ENCODE measurements around the gene SLC7A8.

The SLC7A8 gene

DNA sequence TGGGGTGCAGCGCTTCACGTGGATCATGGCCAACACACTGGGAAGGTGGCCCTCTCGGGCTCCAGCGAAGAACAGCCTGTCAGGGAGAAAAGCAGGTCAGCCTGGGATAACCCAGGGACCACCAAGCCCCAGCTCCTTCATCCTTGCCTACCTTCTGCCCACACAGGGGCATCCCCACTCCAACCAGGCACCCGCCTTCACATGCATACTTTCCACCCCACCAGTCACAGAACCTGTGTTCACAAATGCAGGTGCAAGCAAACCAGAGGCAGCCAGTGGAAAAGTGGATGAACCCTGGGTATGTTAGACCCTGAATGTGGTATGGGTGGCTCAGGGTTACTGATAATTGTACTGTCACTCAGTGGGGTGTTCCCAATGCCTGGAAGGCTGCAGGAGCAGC, 52.0 kb downstream of the SLC7A8 start:
- TF ChIP-seq HDGF (IDR thresholded peaks at IDR 0.05; ENCODE audit: borderline replicate concordance) (no peak), ELF4 (IDR thresholded peaks at IDR 0.05) (no peak), SP1 (IDR thresholded peaks at IDR 0.05) (no peak), FOXK2 (IDR thresholded peaks at IDR 0.05) (no peak), SUZ12 (IDR thresholded peaks at IDR 0.05) (no peak), FOXA1 (IDR thresholded peaks at IDR 0.05) (no peak), TARDBP (IDR thresholded peaks at IDR 0.05) (no peak), BHLHE40 (IDR thresholded peaks at IDR 0.05; ENCODE audit: borderline replicate concordance) (no peak), ZNF384 (IDR thresholded peaks at IDR 0.05) (no peak), L3MBTL2 (conservative IDR thresholded peaks at IDR 0.05) (no peak), CTBP1 (IDR thresholded peaks at IDR 0.05; ENCODE audit: borderline replicate concordance) (no peak), LEF1 (IDR thresholded peaks at IDR 0.05; ENCODE audit: borderline replicate concordance) (no peak), FOXM1 (IDR thresholded peaks at IDR 0.05; ENCODE audit: borderline replicate concordance) (no peak), NFRKB (IDR thresholded peaks at IDR 0.05) (no peak), ARNT (IDR thresholded peaks at IDR 0.05) (no peak)
- TF ChIP-seq, protein P1, sequence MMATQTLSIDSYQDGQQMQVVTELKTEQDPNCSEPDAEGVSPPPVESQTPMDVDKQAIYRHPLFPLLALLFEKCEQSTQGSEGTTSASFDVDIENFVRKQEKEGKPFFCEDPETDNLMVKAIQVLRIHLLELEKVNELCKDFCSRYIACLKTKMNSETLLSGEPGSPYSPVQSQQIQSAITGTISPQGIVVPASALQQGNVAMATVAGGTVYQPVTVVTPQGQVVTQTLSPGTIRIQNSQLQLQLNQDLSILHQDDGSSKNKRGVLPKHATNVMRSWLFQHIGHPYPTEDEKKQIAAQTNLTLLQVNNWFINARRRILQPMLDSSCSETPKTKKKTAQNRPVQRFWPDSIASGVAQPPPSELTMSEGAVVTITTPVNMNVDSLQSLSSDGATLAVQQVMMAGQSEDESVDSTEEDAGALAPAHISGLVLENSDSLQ (IDR thresholded peaks at IDR 0.05): no peak
- CTCF ChIA-PET: interaction anchor here (2.1 kb wide), 1 partner anchor 10 kb away, joined by 9 read pairs; no protein-coding TSS in a partner anchor
- POLR2A ChIA-PET: no interaction called here
- no peak for DNase-seq (ENCODE audit: extremely low spot score)

DNA sequence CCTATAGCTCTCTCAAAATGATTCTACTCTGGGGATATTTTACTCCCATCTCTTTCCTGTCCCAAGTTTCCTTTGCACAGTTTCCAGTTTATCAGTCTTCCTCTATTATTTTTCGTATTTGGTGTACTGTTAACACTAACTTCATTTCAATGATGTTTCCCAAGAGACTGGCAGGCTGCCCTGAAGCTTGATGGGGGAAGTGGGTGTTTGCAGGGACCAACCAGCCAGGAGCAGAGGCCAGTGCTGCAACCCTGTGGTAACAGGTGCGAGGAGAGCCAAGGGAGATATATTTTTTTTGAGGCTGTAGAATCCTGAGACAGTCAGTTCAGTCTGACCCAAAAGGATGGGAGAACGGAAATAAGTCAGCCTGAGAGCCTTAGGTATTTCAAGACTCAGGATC, 52.6 kb downstream of the SLC7A8 start:
- DNase-seq (ENCODE audit: extremely low spot score): no peak
- CTCF ChIA-PET: interaction anchor here (2.0 to 2.1 kb wide), 2 partner anchors 10 to 62 kb away, joined by 7 to 9 read pairs; no protein-coding TSS in a partner anchor
- TF ChIP-seq HDGF (IDR thresholded peaks at IDR 0.05; ENCODE audit: borderline replicate concordance): no peak
- TF ChIP-seq SP1 (IDR thresholded peaks at IDR 0.05): no peak
- TF ChIP-seq ZNF384 (IDR thresholded peaks at IDR 0.05): no peak
- no peak for TF ChIP-seq ARNT (IDR thresholded peaks at IDR 0.05)
- no peak for TF ChIP-seq SUZ12 (IDR thresholded peaks at IDR 0.05)
- no peak for TF ChIP-seq NFRKB (IDR thresholded peaks at IDR 0.05)
- TF ChIP-seq, protein P1 (IDR thresholded peaks at IDR 0.05): no peak
- no peak for TF ChIP-seq BHLHE40 (IDR thresholded peaks at IDR 0.05; ENCODE audit: borderline replicate concordance)
- TF ChIP-seq ELF4 (IDR thresholded peaks at IDR 0.05): no peak
- no peak for TF ChIP-seq TARDBP (IDR thresholded peaks at IDR 0.05)
- no peak for TF ChIP-seq L3MBTL2 (conservative IDR thresholded peaks at IDR 0.05)
- no peak for TF ChIP-seq FOXA1 (IDR thresholded peaks at IDR 0.05)
- TF ChIP-seq FOXM1 (IDR thresholded peaks at IDR 0.05; ENCODE audit: borderline replicate concordance): no peak
- TF ChIP-seq CTBP1 (IDR thresholded peaks at IDR 0.05; ENCODE audit: borderline replicate concordance): no peak
- no peak for TF ChIP-seq LEF1 (IDR thresholded peaks at IDR 0.05; ENCODE audit: borderline replicate concordance)
- TF ChIP-seq FOXK2 (IDR thresholded peaks at IDR 0.05): no peak
- POLR2A ChIA-PET: no interaction called here

DNA sequence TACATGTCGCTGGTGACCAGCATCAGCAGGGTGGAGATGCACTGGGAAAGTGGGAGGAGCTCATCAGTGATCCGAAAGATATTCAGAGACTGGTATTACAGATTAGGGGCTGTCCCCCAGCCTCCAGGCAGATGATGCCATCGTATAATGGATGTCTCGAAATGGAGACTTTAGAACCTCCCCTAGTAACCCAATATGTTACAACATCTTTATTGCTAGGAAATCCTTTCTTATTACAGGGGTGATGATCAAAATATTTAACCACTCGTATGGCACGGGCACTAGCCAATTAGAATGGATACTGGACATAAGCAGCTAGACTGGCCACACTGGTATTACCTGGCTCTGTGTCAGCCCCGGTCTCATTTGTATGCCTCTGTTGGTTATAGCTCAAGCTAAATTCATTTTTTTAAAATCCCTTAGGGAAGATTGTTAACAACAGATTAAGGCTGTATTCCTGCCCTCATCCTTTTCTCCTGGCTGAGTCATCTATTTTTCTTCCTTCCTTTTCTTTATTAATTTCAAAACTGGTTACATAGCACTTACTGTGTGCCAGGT, 53.6 kb downstream of the SLC7A8 start:
- CTCF ChIA-PET: interaction anchor here (2.0 to 2.1 kb wide), 2 partner anchors 9 to 61 kb away, joined by 7 to 9 read pairs; no protein-coding TSS in a partner anchor
- POLR2A ChIA-PET: interaction anchor here (0.9 kb wide), 1 partner anchor 35 kb away, joined by 3 read pairs; the partner anchor contains the start of genes ACIN1 and C14orf119
- TF ChIP-seq HDGF (IDR thresholded peaks at IDR 0.05; ENCODE audit: borderline replicate concordance) (no peak), FOXM1 (IDR thresholded peaks at IDR 0.05; ENCODE audit: borderline replicate concordance) (no peak), TARDBP (IDR thresholded peaks at IDR 0.05) (no peak), LEF1 (IDR thresholded peaks at IDR 0.05; ENCODE audit: borderline replicate concordance) (no peak), NFRKB (IDR thresholded peaks at IDR 0.05) (no peak), BHLHE40 (IDR thresholded peaks at IDR 0.05; ENCODE audit: borderline replicate concordance) (no peak), L3MBTL2 (conservative IDR thresholded peaks at IDR 0.05) (no peak), FOXK2 (IDR thresholded peaks at IDR 0.05) (no peak), ZNF384 (IDR thresholded peaks at IDR 0.05) (no peak), CTBP1 (IDR thresholded peaks at IDR 0.05; ENCODE audit: borderline replicate concordance) (no peak)
- DNase-seq (ENCODE audit: extremely low spot score): no peak

DNA sequence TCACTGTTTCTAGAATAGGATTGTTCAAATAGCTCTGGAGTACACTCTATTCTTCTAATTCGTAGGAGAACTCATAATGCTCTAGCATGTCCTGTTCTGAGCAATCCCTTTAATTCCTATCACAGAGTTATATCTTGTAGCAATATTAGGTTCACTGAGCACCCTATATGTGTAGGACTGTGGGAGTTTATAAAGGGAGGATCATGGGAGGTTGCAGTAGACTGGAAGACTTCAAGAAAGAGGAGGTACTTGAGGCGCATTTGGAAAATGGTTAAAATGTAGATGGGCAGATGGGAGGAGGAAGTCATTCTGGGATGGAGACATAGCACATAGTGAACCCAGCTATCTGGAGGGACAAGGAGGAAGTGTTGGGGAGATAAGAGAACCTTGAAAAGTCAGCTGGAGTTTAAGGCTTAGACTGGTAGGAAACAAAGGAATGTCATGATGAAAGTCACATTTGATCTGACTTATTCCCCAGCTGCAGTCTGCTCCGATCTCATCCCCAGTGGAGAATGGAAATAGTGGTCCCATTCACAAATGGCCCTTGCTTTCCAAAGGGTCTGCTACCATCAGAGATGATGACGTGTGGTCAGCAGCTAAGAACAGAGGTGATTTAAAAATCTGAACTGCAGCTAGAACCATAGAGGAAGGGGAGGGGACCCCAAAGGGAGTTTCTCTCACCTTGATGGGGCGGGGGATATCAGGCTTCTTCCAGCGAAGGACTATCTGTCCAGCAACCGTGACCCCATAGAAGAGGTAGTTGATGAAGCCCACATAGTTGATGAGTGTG, 54.3 kb downstream of the SLC7A8 start:
- TF ChIP-seq ELF4 (IDR thresholded peaks at IDR 0.05): no peak
- no peak for TF ChIP-seq BHLHE40 (IDR thresholded peaks at IDR 0.05; ENCODE audit: borderline replicate concordance)
- DNase-seq (ENCODE audit: extremely low spot score): no peak
- ChIA-PET POLR2A (interaction anchor here (0.9 kb wide), 1 partner anchor 34 kb away, joined by 3 read pairs; the partner anchor contains the start of genes ACIN1 and C14orf119), CTCF (interaction anchor here (2.0 to 2.1 kb wide), 2 partner anchors 8 to 60 kb away, joined by 7 to 9 read pairs; no protein-coding TSS in a partner anchor)

DNA sequence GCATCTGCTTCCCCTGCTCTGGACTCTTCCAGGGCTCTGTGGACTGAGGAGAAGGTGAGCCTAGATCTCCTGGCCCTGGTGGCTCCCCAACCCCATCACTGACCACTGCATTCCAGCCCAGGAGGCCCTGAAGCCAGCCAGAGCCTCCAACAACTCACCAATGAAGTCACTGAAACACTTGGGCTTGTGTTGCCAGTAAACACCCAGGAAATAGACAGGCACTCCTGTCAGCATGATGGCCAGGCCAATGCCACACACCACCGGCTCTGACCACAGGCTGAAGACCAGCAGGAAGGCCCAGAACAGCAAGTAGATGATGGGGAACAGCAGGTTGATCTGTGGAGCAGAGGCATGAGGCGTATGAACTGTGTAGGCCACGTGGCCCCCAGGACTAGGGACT, 55.6 kb downstream of the SLC7A8 start:
- DNase-seq (ENCODE audit: extremely low spot score): no peak
- CTCF ChIA-PET: no interaction called here
- TF ChIP-seq L3MBTL2 (conservative IDR thresholded peaks at IDR 0.05) (no peak), FOXM1 (IDR thresholded peaks at IDR 0.05; ENCODE audit: borderline replicate concordance) (no peak), ZNF384 (IDR thresholded peaks at IDR 0.05) (no peak), SUZ12 (IDR thresholded peaks at IDR 0.05) (no peak), TARDBP (IDR thresholded peaks at IDR 0.05) (no peak), FOXK2 (IDR thresholded peaks at IDR 0.05) (no peak), NFRKB (IDR thresholded peaks at IDR 0.05) (no peak), BHLHE40 (IDR thresholded peaks at IDR 0.05; ENCODE audit: borderline replicate concordance) (no peak), ELF4 (IDR thresholded peaks at IDR 0.05) (no peak), FOXA1 (IDR thresholded peaks at IDR 0.05) (no peak), SP1 (IDR thresholded peaks at IDR 0.05) (no peak), ARNT (IDR thresholded peaks at IDR 0.05) (no peak), CTBP1 (IDR thresholded peaks at IDR 0.05; ENCODE audit: borderline replicate concordance) (no peak), LEF1 (IDR thresholded peaks at IDR 0.05; ENCODE audit: borderline replicate concordance) (no peak), HDGF (IDR thresholded peaks at IDR 0.05; ENCODE audit: borderline replicate concordance) (no peak)
- TF ChIP-seq, protein P1 (IDR thresholded peaks at IDR 0.05): no peak
- POLR2A ChIA-PET: no interaction called here

Data from HEK293T (cell line).